Stimulated activated CD8-positive, alpha-beta memory T cell treated with anti-CD3 and anti-CD28 coated beads, Interleukin-15, amount 100 ng/mL, for 24 hours (primary cell): ENCODE measurements around the gene THUMPD2.
"Not testable (repeated sequence)": the region's sequence is repeated elsewhere in the genome, so short reads cannot be mapped to it uniquely, and the experiment has no call there.

Experiments
- DNase-seq: peaks from one replicate; pipeline ENCODE4 v3.0.0-alpha.2; 2020; ENCODE audit warnings: low read depth

Gene THUMPD2, protein sequence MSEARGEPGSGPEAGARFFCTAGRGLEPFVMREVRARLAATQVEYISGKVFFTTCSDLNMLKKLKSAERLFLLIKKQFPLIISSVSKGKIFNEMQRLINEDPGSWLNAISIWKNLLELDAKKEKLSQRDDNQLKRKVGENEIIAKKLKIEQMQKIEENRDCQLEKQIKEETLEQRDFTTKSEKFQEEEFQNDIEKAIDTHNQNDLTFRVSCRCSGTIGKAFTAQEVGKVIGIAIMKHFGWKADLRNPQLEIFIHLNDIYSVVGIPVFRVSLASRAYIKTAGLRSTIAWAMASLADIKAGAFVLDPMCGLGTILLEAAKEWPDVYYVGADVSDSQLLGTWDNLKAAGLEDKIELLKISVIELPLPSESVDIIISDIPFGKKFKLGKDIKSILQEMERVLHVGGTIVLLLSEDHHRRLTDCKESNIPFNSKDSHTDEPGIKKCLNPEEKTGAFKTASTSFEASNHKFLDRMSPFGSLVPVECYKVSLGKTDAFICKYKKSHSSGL

DNA sequence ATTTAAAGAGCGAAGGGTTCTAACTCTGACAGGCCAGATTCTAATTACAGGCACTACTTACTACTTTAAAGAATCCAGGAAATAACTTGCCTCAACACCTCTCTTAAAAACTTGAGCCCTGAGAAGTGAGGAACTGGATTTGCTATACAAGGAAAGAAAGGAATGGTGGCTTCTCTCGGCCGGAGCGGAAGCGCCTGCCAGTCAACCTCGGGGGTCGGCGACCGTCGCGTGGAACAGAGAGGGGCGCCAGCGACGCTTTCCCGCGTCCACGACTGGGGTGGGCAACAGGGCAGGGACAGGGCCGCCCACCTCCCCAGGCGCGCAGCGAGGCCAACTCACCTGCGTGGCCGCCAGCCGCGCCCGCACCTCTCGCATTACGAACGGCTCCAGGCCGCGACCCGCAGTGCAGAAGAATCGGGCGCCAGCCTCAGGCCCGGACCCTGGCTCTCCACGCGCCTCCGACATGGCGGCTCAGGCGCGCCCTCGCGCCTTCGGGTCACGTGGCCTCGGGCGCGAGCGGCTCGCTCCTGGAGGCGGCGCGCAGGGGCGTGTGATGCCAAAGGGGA is at the start of gene THUMPD2:
Gene THUMPD2 (minus strand): TSS at position 484 of the 566 bp plus-strand sequence. CDS start 19 bp downstream, at position 465.
- peak; percentile 37 for DNase-seq

DNA sequence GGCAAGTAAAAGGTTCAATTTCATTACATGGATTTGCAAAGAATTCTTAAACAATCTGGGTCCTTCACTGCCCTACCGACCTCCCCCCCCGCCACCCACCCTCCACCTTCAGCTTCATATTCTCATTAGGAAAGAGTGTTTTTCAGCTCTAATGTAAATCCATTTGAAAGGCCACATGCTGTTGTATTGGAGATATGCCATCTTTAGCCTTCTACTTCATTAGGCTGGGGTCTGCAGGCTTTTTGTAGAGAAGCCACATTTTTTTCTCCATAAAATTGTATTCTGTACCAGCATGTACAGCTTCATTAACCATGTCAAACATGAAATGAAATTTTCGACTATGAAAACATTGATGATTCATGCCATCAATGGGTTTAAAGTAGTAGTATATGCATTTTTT is 42.8 kb upstream of the THUMPD2 start:
- no peak for DNase-seq

DNA sequence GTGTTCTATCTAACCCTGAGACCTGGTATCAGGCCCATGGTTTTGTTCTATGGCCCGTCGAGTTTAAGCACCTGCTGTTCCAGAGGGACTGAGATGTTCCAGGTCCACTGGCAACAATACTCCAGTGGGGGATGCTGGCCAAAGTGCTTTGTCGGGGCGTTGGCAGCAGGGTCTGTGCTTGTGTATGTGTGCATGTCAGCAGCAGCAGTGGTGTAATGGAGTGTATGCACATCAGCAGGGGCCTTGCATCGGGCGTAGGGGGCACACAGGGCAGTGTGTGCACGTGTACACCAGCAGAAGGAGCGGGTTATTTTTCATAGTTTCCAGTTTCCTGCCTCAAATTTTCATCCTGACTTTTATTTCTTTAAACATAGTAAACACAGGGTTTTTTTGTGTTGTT is 37.8 kb upstream of the THUMPD2 start:
- DNase-seq: no peak

DNA sequence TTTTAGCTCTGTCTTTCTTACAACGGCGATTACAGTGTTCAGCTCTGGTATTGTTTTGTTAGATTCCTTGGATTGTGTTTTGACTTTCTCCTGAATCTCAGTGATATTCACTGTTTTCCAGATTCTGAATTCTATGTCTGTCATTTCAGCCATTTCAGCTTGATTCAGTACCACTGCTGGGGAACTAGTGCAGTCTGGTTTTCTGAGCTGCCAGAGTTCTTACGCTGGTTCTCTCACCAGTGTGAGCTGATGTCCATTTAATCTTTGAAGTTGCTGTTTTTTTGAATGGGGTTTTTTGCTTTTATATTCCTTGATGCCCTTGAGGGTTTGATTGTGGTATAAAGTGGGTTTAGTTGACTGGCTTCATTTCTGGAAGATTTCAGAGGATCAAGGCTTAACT is 37.4 kb upstream of the THUMPD2 start:
- DNase-seq: no peak

DNA sequence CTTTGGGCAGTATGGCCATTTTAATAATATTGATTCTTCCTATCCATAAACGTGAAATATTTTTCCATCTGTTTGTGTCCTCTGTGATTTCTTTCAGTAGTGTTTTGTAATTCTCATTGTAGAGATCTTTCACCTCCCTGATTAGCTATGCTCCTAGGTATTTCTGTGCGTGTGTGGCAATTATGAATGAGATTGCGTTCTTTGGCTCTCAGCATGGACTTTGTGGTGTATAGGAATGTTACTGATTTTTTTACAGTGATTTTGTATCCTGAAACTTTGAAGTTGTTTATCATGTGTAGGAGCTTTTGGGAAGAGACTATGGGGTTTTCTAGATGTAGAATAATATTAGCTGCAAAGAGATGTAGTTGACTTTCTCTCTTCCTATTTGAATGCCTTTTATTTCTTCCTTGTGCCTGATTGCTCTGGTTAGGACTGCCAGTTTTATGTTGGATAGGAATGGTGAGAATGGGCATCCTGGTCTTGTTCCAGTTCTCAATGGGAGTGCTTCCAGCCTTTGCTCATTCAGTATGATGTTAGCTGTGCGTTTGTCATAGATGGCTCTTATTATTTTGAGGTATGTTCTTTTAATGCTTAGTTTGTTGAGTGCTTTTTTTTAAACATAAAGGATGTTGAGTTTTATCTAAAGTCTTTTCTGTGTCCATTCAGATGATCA is 27.0 kb upstream of the THUMPD2 start:
- DNase-seq: no peak

DNA sequence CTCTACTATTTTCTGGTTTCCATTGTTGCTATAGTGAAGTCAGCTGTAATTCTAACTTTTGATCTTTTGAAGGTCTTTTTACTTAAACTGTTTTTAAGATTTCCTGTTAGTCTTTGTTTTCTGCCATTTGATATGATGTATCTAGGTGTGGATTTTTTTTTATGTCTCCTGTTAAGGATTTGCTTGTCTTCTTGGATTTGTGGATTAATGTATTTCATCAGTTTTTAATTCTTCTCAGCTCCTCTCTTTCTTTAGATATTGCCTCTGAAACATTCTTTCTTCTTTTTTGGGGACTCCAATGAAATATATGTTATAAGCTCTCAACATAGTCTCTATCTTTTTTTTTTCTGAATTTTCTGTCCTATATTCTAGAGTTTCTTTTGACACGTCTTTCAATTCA is 24.8 kb upstream of the THUMPD2 start:
- no peak for DNase-seq

DNA sequence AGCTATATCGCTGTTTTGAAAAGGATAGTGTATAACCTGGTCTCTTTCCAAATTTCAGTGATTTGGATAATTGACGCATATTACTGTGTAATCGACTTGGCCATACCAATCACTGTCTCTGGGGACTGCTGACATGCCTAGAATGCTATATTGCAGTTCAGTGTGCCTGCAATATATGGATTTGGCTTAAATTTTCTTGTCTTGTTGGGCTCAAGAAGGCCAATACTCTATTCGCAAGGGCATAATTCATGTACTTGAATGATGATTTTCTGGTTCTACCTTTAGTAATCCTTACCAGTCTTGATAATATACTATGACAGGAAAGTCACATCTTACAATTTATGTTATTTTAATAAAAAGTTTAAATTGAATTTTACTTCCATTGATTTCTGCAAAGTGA is 21.7 kb upstream of the THUMPD2 start:
- DNase-seq: no peak

DNA sequence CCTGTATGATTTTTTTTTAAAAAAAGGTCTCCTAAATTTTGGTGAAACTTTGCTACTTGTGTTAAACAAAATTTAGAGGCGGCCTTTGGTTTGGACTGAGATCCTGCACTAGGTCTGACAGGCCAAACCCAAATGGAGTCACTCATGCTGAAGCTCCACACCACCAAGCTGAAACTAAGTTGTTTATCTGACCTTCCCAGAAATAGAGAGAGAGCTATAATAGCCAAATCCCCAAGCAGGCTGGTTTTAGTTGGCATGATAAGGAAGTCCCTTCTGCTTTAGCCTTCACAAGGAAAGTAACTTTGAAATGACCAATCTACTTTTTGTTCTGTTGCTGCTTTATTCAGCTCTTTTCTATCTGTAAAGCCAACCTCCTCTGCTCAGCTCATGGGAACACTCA is 17.1 kb upstream of the THUMPD2 start:
- no peak for DNase-seq

DNA sequence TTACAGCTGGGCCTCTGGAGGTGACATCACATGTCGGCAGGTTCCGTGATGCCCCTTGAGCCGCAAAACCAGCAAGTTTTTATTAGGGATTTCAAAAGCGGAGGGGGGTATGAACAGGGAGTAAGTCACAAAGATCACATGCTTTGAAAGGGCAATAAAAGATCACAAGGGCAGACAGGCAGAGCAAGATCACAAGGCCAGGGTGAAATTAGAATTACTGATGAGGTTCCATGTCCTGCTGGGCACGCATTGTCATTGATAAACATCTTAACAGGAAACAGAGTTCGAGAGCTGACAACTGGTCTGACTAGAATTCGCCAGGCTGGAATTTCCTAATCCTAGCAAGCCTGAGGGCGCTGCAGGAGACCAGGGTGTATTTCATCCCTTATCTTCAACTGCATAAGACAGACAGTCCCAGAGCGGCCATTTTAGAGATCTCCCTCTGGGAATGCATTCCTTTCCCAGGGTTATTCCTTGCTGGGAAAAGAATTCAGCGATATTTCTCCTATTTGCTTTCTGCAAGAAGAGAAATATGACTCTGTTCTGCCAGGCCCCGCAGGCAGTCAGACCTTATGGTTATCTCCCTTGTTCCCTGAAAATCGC is 11.3 kb upstream of the THUMPD2 start:
- not testable (repeated sequence) for DNase-seq

DNA sequence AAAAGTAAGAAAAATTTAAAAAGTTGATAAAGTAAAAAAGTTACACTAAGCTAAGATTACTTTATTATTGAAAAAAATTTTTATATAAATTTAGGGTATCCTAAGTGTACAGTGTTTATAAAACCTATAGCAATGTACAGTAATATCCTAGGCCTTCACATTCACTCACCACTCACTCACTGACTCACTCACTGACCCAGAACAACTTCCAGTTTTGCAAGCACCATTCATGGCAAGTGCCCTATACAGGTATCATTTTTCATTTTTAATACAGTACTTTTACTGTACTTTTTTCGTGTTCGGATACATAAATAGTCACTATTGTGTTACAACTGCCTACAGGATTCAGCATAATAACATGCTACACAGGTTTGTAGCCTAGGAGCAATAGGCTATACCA is 8.9 kb upstream of the THUMPD2 start:
- no peak for DNase-seq

DNA sequence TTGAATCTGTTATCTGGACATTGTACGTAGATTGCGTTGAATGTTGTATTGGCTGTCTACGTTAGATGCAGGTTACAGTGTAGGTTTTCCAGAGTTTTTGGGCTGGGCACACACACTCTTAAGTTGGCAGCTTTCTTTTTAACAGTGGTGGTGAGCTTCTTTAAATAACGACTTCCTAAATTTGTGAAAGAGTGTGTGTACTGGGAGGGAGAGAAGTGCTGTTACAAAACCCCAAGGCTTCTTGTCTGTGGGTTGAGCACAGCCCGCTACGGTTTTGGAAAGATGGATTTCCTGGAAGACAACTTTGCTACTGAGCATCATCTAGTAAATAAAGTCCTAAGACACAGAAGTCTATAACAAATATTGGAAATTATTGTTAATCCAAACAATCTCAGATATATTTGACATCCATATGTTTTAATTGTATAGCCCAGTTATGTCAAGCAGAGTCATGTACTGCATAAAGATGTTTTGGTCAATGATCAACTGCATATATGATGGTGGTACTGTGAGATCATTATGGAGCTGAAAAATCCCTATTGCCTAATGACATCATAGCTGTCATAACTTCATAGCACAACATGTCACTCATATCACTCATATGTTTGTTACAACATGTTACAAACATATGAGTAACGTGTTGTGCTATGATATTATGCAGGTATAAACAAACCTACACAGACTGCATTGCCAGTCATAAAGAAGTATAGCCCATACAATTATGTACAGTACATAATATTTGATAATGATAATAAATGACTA is 7.9 kb upstream of the THUMPD2 start:
- DNase-seq: no peak

DNA sequence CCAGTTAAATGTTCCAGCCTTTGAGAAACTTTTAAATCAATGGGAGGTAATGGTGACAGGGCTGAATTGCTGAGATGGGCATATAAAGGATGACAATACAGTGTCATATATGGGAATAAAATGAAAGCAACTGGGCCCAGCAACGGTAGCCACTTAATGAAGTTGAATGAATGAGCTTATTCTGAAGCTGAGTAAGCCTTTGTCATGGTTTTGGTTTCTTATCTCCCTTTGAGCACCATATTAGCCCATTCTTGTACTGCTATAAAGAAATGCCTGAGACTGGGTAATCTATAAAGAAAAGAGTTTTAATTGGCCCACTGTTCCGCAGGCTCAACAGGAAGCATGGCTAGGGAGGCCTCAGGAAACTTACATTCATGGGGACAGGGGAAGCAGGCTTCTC is 3.5 kb upstream of the THUMPD2 start:
- DNase-seq: no peak

DNA sequence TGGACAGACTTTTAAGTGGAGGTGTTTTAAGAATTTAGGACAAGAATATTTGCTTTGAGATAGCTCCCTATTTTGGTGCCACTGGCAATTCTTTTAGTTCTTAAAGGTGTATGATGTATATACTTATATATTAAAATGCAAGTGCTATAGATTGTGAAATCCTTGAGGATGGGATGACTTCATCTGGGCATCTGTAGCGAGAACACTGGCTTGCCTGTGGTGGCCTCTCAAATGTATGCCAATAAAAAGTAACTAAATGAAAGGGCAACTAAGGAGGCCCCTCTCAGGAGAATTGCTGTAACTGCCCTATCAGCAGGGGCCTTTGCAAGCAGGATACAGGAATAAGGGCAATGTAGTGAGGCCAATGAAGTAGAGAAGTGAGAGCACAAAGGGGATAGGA is 2.6 kb upstream of the THUMPD2 start:
- DNase-seq: no peak

DNA sequence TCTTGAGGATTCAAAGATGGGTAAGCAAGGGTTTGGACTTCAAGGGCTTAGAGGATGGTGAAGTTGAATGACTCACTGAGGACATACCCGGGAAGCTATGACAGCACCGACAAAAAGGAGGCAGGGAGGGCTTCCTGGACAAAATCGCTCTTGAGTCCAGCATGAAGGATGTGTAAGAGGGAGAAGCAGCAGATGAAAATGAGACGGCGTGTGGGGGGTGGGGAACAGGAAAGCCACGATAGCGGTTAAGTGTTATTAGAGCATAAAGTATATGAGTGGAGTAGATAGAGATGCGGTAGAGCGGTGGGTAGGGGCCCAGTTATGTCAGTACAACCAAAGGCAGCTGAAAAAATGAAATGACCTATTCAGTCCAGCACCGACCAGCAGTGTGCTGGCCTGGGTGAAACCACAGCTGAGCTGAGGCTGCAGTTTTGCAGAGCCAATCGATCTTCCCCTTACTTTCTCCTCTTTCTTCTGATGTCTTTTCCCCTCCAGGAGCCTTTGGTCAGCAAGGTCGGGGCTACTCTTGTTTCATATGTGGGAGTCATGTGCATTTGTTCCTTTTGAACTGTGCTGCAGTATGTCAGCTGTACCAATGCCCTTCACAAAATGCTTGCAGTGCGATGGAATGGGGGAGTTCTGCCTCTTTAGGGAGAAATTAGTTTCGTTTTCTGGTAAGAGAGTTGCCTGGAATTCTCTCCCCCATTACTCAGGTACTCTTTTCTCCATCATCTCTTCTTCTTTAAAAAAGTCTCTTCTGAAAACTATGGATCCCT is 2.0 kb upstream of the THUMPD2 start:
- no peak for DNase-seq

DNA sequence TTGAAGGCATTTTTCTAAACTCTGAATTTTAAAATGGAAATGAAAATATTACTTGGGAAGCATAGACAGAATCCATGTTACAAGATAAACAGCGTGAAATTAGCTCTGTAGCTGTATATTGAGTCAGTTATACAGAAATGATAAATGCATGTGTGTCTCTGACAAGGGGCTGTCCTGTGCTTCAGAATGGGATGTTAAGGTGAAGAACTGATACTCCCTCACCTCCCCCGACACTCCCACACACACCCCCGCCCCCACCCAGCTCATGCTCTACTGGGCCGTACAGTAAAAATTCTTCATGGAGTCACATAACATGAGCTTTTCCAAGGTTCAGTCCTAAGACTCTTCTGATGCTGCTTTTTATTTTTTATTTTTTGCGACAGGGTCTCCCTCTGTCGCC is 869 bp upstream of the THUMPD2 start:
- DNase-seq: no peak

DNA sequence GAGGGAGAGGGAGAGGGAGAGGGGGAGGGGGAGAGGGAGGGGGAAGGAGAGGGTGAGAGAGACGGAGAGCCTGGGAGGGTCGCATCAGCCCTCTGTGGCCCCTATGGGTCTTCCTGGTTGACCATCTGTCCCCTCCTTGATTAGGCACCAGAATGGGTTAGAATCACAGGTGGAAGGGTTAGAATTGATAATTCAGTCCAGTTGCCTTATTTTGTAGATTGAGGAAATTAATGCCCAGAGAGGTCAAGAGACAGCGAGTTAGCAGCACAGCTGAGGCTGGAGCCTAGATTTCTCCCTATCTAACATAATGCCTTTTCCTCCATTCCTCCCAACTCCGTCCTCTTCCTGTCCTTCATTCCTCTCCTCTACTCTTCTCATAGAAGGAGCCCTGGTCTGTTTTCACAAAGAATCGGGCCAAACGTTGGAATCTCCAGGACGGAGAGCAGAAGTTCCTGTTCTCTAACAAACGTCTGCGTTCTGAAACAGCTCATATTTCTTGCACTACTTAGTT is 338 bp upstream of the THUMPD2 start:
- DNase-seq: no peak

DNA sequence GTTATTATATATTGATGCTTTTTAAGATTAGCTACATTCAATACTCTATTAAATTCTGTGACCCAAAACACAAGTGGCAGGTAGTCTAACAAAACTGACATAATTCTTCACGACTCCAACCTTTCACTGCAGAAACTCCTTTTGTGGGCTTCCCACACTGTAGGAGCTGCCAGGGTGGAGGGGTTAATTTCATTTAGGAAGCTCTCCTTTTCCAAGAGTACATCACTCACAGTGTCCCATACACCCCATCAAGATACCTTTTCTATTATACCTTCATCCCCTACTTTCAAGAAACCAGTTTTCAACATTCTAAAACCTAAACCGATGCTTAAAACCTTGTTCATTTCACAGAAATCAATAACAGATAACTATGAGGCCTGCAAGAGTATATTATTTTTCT is 825 bp downstream of the THUMPD2 start:
- no peak for DNase-seq

DNA sequence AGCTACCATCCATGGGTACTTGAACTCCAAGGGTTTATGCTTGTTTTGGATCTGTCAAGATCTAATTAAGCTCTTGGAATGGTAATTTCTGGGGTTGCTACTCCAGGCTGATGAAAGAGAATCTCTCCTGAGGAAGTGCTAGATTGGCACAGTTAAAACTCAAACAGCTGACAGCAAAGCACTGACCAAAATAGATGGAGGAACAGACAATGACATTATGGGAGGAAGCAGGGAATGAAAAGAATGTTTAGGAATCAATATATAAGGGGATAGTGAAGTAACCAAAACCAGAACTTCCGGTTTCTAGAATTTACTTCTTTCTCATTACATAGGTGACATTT is 6.3 kb downstream of the THUMPD2 start:
- no peak for DNase-seq

DNA sequence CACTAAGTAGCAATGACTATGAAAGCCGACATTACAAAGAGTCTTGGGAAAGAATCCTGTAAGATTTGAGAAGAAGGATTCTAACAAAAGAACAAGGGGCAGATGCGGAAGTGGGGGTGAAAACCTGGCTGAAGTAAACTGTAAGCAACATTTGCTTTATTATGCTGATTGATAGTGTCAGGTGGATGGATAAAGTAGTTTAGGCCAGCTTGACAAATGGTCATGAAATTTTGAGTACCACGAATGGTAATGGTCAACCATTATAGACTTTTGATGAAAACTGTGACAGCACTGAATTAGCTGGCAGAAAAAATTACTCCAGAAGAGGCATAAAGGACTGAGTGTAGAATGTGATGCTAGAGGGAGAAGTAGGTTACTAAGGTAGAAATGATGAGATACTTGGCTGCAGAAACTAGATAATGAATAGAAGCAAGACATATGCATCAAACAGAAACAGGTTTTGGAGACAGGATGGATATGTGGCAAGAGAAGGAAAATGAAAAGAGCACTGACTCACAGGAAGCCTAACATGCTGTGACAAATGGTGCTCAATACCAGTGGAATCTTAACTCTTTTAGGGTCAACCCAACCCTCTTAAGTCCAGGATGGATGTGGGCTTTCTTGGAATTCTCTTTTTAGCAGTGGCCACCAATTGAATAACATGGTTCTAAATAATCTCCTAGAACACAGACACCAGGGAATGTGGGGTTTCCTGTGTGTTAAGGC is 6.8 kb downstream of the THUMPD2 start:
- DNase-seq: no peak

DNA sequence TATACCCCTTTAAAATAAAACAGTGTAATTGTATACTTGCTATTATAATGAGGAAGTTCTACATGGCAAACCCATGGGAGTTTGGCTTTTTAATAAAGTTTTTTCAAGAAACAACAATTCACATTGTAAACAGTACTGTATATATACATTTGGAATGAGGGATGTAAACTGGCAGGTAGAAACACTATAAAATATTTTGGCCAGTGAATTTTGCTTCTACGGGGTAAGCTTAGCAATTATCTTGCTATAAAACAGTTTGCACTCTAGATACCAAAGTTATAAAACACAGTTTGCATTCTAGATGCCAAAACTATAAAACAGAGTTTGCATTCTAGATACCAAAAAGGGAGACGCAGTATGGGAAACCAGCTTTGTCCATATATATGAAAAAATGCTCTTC is 16.6 kb downstream of the THUMPD2 start:
- DNase-seq: no peak
